LNCaP clone FGC (cell line): ENCODE measurements around the gene ROCK2.
"Not testable (repeated sequence)": the region's sequence is repeated elsewhere in the genome, so short reads cannot be mapped to it uniquely, and the experiment has no call there.

Source experiments
- DNase-seq: peaks from one replicate; pipeline ENCODE4 v3.0.0-alpha.2; 2011; ENCODE audit warnings: low read depth
- H3K4me3 ChIP-seq: 2 replicates; pipeline ENCODE4 v1.5.1; 2011; ENCODE audit warnings: mild to moderate bottlenecking, low read depth, low read length, control low read depth
- CTCF ChIP-seq: IDR thresholded peaks from 2 replicates; pipeline ENCODE4 v1.5.1; 2012; ENCODE audit warnings: mild to moderate bottlenecking; ENCODE audit not compliant: control insufficient read depth, insufficient read depth; ENCODE audit errors: extremely low read depth

The ROCK2 gene

DNA sequence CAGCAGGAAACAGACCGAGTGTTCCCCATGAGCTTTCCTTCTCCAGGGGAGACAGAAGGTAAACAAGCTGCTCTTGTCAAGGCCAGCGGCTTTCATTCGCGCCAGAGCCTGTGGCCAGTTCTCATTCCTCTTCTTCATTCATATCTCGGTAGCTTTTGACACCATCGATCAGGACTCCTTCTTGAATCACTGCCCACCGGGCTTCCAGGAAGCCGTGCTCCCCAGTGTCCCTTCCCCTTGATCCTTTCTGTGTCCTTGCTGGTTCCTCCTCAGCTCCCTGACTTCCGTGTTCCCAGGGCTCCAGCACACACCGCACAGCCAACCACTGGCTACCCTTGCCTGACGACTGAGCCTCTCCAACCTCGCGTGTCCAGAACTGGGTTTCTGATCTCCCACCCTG is 175.1 kb downstream of the ROCK2 start:
- no peak for DNase-seq
- TF ChIP-seq CTCF = no peak
- no peak overlapping the region for H3K4me3 ChIP-seq

- TF ChIP-seq CTCF = no peak
- H3K4me3 ChIP-seq = no peak overlapping the region
- DNase-seq = no peak
Observed at GRCh38 chr2:11168488-11168887, 175.9 kb downstream of the ROCK2 start.

- no peak for DNase-seq
- no peak overlapping the region for H3K4me3 ChIP-seq
- no peak for TF ChIP-seq CTCF
Observed at GRCh38 chr2:11166476-11166875, 178.0 kb downstream of the ROCK2 start.

GRCh38 chr2:11165046-11165445 is 179.4 kb downstream of the ROCK2 start:
- DNase-seq, H3K4me3 ChIP-seq: not testable (repeated sequence)

- no peak for TF ChIP-seq CTCF
- no peak for DNase-seq
- no peak overlapping the region for H3K4me3 ChIP-seq
Observed at GRCh38 chr2:11163439-11164317, 180.8 kb downstream of the ROCK2 start.

DNA sequence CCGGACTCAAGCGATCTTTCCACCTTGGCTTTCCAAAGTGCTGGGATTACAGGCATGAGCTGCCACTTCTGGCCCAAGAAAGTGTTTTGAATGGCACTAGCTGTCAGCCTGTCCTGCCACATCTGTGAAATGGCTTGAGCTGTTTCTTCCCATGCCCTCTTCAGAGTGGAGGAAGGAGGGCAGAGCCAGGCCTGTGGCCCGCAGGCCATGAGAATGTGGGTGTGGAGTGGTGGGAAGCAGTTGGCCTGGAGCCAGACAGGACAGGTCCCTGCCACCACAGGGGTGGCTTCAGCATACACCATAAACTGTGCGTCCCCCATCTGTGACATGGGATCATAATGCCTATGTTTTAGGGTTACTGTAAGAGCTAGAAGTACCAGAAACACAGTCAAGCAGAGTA is 182.7 kb downstream of the ROCK2 start:
- no peak for DNase-seq
- TF ChIP-seq CTCF = no peak
- H3K4me3 ChIP-seq = no peak overlapping the region

- no peak for TF ChIP-seq CTCF
- no peak overlapping the region for H3K4me3 ChIP-seq
- DNase-seq = no peak
Observed at GRCh38 chr2:11160731-11161455, 183.5 kb downstream of the ROCK2 start.
